ENCODE measurements around the gene WASF2. TPM values are rescaled to one million over a fixed set of nuclear protein-coding genes. Genes with fewer than 3 reads are reported as not detected.
"Not testable (repeated sequence)": the region's sequence is repeated elsewhere in the genome, so short reads cannot be mapped to it uniquely, and the experiment has no call there.

Gene WASF2
- 31.4 and 35.0 TPM in 2 replicates for total RNA-seq (ENCODE audit: low replicate concordance)

DNA sequence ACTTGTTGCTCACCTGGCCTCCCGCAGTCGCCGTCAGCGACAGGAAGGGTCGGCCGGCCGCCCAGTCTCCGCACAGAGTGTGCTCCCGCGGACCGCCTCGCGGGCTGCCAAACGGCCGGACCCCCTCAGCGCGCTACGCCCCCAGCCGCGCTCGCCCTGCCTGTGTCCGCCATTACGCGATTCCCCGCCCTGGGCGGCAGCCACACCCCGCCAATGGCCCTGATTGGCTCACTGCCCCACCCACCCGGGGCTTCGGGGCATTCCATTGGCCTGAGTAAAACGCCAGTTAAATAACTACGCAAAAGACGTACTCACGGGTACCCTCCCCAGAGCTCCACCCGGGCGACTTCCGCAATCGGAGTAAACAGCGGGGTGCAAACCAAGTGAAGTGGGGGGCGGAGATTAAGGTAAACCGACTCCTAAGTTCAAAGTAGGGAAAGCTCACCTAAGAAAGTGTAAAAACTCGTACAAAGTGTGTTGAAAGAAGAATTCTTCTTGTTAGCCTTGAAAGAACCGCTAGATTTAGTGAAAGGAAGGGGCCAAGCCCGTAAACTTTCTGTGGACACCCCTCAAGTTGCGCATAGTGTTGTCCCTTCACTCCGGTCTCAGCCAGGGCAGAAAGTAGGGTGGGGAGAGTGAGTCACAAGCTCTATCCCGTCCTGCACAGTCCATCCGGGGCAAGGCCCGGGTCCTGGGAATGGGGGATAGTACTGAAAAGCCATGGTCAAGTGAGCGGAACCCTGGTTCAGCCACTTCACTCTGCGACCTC is at the start of gene WASF2:
Gene WASF2, minus strand, starts transcription at position 195 of the 769 bp plus-strand sequence. CDS start 61,277 bp downstream, outside the sequence.
- Histone ChIP-seq H2AFZ (replicated peaks) (peak within 1 kb of the TSS; percentile 51), H3F3A (ENCODE audit: low read depth) (peaks cover 36% of the 10 kb centered on the region), H3K79me2 (ENCODE audit: low read depth) (peaks cover 46% of the 10 kb centered on the region), H4K20me1 (ENCODE audit: low read depth) (peaks cover 21% of the 10 kb centered on the region), H3K36me3 (no peaks in the 10 kb centered on the region), H3K4me1 (peaks cover 16% of the 10 kb centered on the region), H3K9me3 (ENCODE audit: low read depth) (no peaks in the 10 kb centered on the region), H3K9ac (peak within 1 kb of the TSS; percentile 79), H3K4me2 (peak within 1 kb of the TSS; percentile 75), H3K27ac (peak within 1 kb of the TSS; percentile 83), H3K4me3 (peak within 1 kb of the TSS; percentile 86), H3K27me3 (no peaks in the 10 kb centered on the region)
- peak within 1 kb of the TSS; percentile 99 for H3K4me3 Mint-ChIP-seq
- no peak for TF ChIP-seq EZH2phosphoT487 (IDR thresholded peaks at IDR 0.05)
- TF ChIP-seq, protein P1, sequence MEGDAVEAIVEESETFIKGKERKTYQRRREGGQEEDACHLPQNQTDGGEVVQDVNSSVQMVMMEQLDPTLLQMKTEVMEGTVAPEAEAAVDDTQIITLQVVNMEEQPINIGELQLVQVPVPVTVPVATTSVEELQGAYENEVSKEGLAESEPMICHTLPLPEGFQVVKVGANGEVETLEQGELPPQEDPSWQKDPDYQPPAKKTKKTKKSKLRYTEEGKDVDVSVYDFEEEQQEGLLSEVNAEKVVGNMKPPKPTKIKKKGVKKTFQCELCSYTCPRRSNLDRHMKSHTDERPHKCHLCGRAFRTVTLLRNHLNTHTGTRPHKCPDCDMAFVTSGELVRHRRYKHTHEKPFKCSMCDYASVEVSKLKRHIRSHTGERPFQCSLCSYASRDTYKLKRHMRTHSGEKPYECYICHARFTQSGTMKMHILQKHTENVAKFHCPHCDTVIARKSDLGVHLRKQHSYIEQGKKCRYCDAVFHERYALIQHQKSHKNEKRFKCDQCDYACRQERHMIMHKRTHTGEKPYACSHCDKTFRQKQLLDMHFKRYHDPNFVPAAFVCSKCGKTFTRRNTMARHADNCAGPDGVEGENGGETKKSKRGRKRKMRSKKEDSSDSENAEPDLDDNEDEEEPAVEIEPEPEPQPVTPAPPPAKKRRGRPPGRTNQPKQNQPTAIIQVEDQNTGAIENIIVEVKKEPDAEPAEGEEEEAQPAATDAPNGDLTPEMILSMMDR (IDR thresholded peaks at IDR 0.05) = no peak
- peak within 1 kb of the TSS; percentile 100 for H3K27ac Mint-ChIP-seq
- peak; percentile 99 for DNase-seq (ENCODE audit: low spot score)
- no peaks in the 10 kb centered on the region for H3K9me3 Mint-ChIP-seq
- H3K36me3 Mint-ChIP-seq = peaks cover under 1% of the 10 kb centered on the region
- peaks cover 41% of the 10 kb centered on the region for H3K4me1 Mint-ChIP-seq
- peaks cover 6% of the 10 kb centered on the region for H3K27me3 Mint-ChIP-seq (ENCODE audit: insufficient read depth, low read depth)

- no peak for DNase-seq (ENCODE audit: low spot score)
These were observed 48.8 kb upstream of the WASF2 start for GRCh38 chr1:27538793-27539192.

GRCh38 chr1:27538305-27538676 is 48.3 kb upstream of the WASF2 start:
- peaks cover 34% of the 10 kb centered on the region for H3F3A ChIP-seq (ENCODE audit: low read depth)
- H3K9me3 Mint-ChIP-seq; H3K27me3 ChIP-seq; H3K4me3 ChIP-seq; H3K9ac ChIP-seq; H3K4me3 Mint-ChIP-seq; H3K36me3 ChIP-seq; H3K9me3 ChIP-seq (ENCODE audit: low read depth); DNase-seq (ENCODE audit: low spot score); H3K4me2 ChIP-seq; H3K27ac ChIP-seq; H3K27ac Mint-ChIP-seq; H2AFZ ChIP-seq (replicated peaks): not testable (repeated sequence)
- Mint-ChIP-seq H3K27me3 (ENCODE audit: insufficient read depth, low read depth) (peaks cover 11% of the 10 kb centered on the region), H3K4me1 (peaks cover 55% of the 10 kb centered on the region), H3K36me3 (peaks cover 26% of the 10 kb centered on the region)
- peaks cover 34% of the 10 kb centered on the region for H3K4me1 ChIP-seq
- peaks cover 77% of the 10 kb centered on the region for H4K20me1 ChIP-seq (ENCODE audit: low read depth)
- H3K79me2 ChIP-seq (ENCODE audit: low read depth) = peaks cover 36% of the 10 kb centered on the region

More at GRCh38 chr1:27538793-27539192, 48.8 kb upstream of the WASF2 start:
- H3K27me3 ChIP-seq = no peaks in the 10 kb centered on the region
- H3K4me3 Mint-ChIP-seq = no peak overlapping the region
- H3K27me3 Mint-ChIP-seq (ENCODE audit: insufficient read depth, low read depth) = peaks cover 8% of the 10 kb centered on the region
- peaks cover 55% of the 10 kb centered on the region for H3K4me1 Mint-ChIP-seq
- no peaks in the 10 kb centered on the region for H3K9me3 Mint-ChIP-seq
- H2AFZ ChIP-seq (replicated peaks) = no peak overlapping the region
- H3K4me1 ChIP-seq = peaks cover 34% of the 10 kb centered on the region
- H3K79me2 ChIP-seq (ENCODE audit: low read depth) = peaks cover 38% of the 10 kb centered on the region
- no peak overlapping the region for H3K27ac Mint-ChIP-seq
- no peak overlapping the region for H3K27ac ChIP-seq
- H3K4me2 ChIP-seq = no peak overlapping the region
- H3K36me3 Mint-ChIP-seq = peaks cover 21% of the 10 kb centered on the region
- TF ChIP-seq, protein P1 (IDR thresholded peaks at IDR 0.05) = no peak
- TF ChIP-seq EZH2phosphoT487 (IDR thresholded peaks at IDR 0.05) (no peak), EZH2 (IDR thresholded peaks at IDR 0.05) (no peak)
- no peak overlapping the region for H3K9ac ChIP-seq
- H3K4me3 ChIP-seq = no peak overlapping the region
- no peaks in the 10 kb centered on the region for H3K9me3 ChIP-seq (ENCODE audit: low read depth)
- peaks cover 82% of the 10 kb centered on the region for H4K20me1 ChIP-seq (ENCODE audit: low read depth)
- H3F3A ChIP-seq (ENCODE audit: low read depth) = peaks cover 34% of the 10 kb centered on the region
- no peaks in the 10 kb centered on the region for H3K36me3 ChIP-seq

DNA sequence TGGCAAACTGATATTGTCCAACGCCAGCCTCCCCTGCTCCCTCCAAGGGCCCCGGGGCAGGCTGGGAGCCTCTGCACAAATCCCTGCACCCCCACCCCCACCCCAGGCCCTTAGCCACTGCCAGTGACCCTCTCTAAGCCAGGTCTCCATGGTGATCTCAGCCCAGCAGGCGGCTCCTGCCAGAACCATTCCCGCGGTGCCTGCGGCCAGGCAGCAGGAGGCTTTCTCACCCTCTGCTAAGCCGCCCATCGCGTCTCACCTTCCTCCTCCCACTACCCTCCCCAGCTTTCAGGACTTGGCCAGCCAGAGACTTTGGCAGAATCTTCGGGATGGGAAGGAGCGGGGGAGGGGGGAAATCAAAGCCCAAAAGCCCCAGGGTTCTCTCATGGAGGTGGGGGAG is 46.8 kb upstream of the WASF2 start:
- Mint-ChIP-seq H3K27ac (peak overlapping the region; percentile 87), H3K4me3 (peak overlapping the region; percentile 77), H3K9me3 (no peaks in the 10 kb centered on the region), H3K4me1 (peaks cover 59% of the 10 kb centered on the region), H3K36me3 (peaks cover 32% of the 10 kb centered on the region), H3K27me3 (ENCODE audit: insufficient read depth, low read depth) (peaks cover 9% of the 10 kb centered on the region)
- peaks cover 62% of the 10 kb centered on the region for H4K20me1 ChIP-seq (ENCODE audit: low read depth)
- H3K79me2 ChIP-seq (ENCODE audit: low read depth) = peaks cover 33% of the 10 kb centered on the region
- no peaks in the 10 kb centered on the region for H3K36me3 ChIP-seq
- H3F3A ChIP-seq (ENCODE audit: low read depth) = peaks cover 34% of the 10 kb centered on the region
- no peak overlapping the region for H2AFZ ChIP-seq (replicated peaks)
- peak overlapping the region; percentile 14 for H3K4me3 ChIP-seq
- H3K27me3 ChIP-seq = no peaks in the 10 kb centered on the region
- no peak overlapping the region for H3K9ac ChIP-seq
- peak; percentile 79 for DNase-seq (ENCODE audit: low spot score)
- no peaks in the 10 kb centered on the region for H3K9me3 ChIP-seq (ENCODE audit: low read depth)
- H3K4me1 ChIP-seq = peaks cover 34% of the 10 kb centered on the region
- H3K27ac ChIP-seq = peak overlapping the region; percentile 69
- TF ChIP-seq EZH2 (IDR thresholded peaks at IDR 0.05) = no peak
- no peak for TF ChIP-seq EZH2phosphoT487 (IDR thresholded peaks at IDR 0.05)
- TF ChIP-seq, protein P1 (IDR thresholded peaks at IDR 0.05) = no peak
- H3K4me2 ChIP-seq = peak overlapping the region; percentile 66

Data from neural progenitor cell (in vitro differentiated cells).